OCI-LY1 (cell line): ENCODE measurements around the gene REXO1.

Source experiments
- H2AFZ ChIP-seq: fragments of 200-600 bp; sonication (generic), shearing (Covaris generic); 2 replicates; pipeline ENCODE4 v1.6.0; 2014; ENCODE audit warnings: antibody characterized with exemption, mild to moderate bottlenecking, low read length
- H3F3A ChIP-seq: fragments of 200-600 bp; sonication (generic), shearing (Covaris generic); 2 replicates; pipeline ENCODE4 v1.6.0; 2014; ENCODE audit warnings: mild to moderate bottlenecking, antibody characterized with exemption, low read length, moderate library complexity; ENCODE audit not compliant: insufficient read depth
- H3K27ac ChIP-seq: fragments of 200-600 bp; sonication (generic); 2 replicates; pipeline ENCODE4 v1.5.1; 2014; ENCODE audit warnings: low read length, mixed run types, mild to moderate bottlenecking, low read depth; ENCODE audit not compliant: poor library complexity, severe bottlenecking
- H3K27me3 ChIP-seq: fragments of 200-600 bp; sonication (generic); 2 replicates; pipeline ENCODE4 v1.6.0; 2014; ENCODE audit warnings: antibody characterized with exemption, mild to moderate bottlenecking, low read length, moderate library complexity; ENCODE audit not compliant: insufficient read depth
- H3K36me3 ChIP-seq: fragments of 200-600 bp; sonication (generic); 2 replicates; pipeline ENCODE4 v1.6.1; 2014; ENCODE audit warnings: mild to moderate bottlenecking, antibody characterized with exemption, low read length, moderate library complexity, mixed read lengths; ENCODE audit not compliant: insufficient read depth
- H3K4me1 ChIP-seq: fragments of 200-600 bp; sonication (generic); 2 replicates; pipeline ENCODE4 v1.5.1; 2014; ENCODE audit warnings: mild to moderate bottlenecking, low read length, moderate library complexity; ENCODE audit not compliant: insufficient read depth, severe bottlenecking
- H3K4me2 ChIP-seq: fragments of 200-600 bp; sonication (generic), shearing (Covaris generic); 2 replicates; pipeline ENCODE4 v1.6.1; 2014; ENCODE audit warnings: low read length
- H3K4me3 ChIP-seq: fragments of 200-600 bp; sonication (generic); 2 replicates; pipeline ENCODE4 v1.5.1; 2014; ENCODE audit warnings: low read length, low read depth, mild to moderate bottlenecking, mixed read lengths; ENCODE audit not compliant: poor library complexity, severe bottlenecking
- H3K79me2 ChIP-seq: fragments of 200-600 bp; shearing (Covaris generic); 2 replicates; pipeline ENCODE4 v1.6.1; 2016; ENCODE audit warnings: mixed run types, low read length, mixed read lengths; ENCODE audit not compliant: insufficient read depth
- H3K9ac ChIP-seq: fragments of 200-600 bp; sonication (generic), shearing (Covaris generic); 2 replicates; pipeline ENCODE4 v1.6.1; 2014; ENCODE audit warnings: mild to moderate bottlenecking, low read length, mixed read lengths
- H3K9me2 ChIP-seq: fragments of 200-600 bp; sonication (generic), shearing (Covaris generic); 2 replicates; pipeline ENCODE4 v1.6.1; 2014; ENCODE audit warnings: low read depth, mild to moderate bottlenecking, low read length, mixed read lengths
- H3K9me3 ChIP-seq: fragments of 200-600 bp; shearing (Covaris generic); 2 replicates; pipeline ENCODE4 v1.6.1; 2014; ENCODE audit warnings: low read length, mixed read lengths
- H4K20me1 ChIP-seq: fragments of 200-600 bp; sonication (generic), shearing (Covaris generic); 2 replicates; pipeline ENCODE4 v1.6.0; 2016; ENCODE audit warnings: mild to moderate bottlenecking, low read length; ENCODE audit not compliant: insufficient read depth
- EZH2 ChIP-seq: fragments of 200-600 bp; sonication (generic), shearing (Covaris generic); IDR thresholded peaks from 2 replicates; pipeline ENCODE4 v1.8.0; 2017; ENCODE audit warnings: borderline replicate concordance, mixed run types, mild to moderate bottlenecking, antibody characterized with exemption, low read length, moderate library complexity, mixed read lengths
- TF ChIP-seq, protein P1 (sequence below): fragments of 200-600 bp; sonication (generic), shearing (Covaris generic); IDR thresholded peaks from 2 replicates; pipeline ENCODE4 v1.5.1; 2017; ENCODE audit warnings: mild to moderate bottlenecking, antibody characterized with exemption, low read length, moderate library complexity, mixed read lengths

REXO1 gene

GRCh38 chr19:1884719-1885334 is 36.5 kb upstream of the REXO1 start:
- no peaks in the 10 kb centered on the region for H3K9me3 ChIP-seq
- H3K4me1 ChIP-seq: peaks cover 38% of the 10 kb centered on the region
- peak overlapping the region; percentile 79 for H3K27ac ChIP-seq
- no peaks in the 10 kb centered on the region for H3K9me2 ChIP-seq
- H3F3A ChIP-seq: no peaks in the 10 kb centered on the region
- peak overlapping the region; percentile 81 for H3K4me3 ChIP-seq
- no peaks in the 10 kb centered on the region for H3K27me3 ChIP-seq
- peak overlapping the region; percentile 84 for H3K9ac ChIP-seq
- H3K4me2 ChIP-seq: peak overlapping the region; percentile 93
- TF ChIP-seq EZH2: no peak
- TF ChIP-seq, protein P1, sequence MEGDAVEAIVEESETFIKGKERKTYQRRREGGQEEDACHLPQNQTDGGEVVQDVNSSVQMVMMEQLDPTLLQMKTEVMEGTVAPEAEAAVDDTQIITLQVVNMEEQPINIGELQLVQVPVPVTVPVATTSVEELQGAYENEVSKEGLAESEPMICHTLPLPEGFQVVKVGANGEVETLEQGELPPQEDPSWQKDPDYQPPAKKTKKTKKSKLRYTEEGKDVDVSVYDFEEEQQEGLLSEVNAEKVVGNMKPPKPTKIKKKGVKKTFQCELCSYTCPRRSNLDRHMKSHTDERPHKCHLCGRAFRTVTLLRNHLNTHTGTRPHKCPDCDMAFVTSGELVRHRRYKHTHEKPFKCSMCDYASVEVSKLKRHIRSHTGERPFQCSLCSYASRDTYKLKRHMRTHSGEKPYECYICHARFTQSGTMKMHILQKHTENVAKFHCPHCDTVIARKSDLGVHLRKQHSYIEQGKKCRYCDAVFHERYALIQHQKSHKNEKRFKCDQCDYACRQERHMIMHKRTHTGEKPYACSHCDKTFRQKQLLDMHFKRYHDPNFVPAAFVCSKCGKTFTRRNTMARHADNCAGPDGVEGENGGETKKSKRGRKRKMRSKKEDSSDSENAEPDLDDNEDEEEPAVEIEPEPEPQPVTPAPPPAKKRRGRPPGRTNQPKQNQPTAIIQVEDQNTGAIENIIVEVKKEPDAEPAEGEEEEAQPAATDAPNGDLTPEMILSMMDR: no peak
- H3K36me3 ChIP-seq: peaks cover 6% of the 10 kb centered on the region; the same call in 1 of the 2 replicates
- H3K79me2 ChIP-seq: peaks cover 27% of the 10 kb centered on the region
- no peak overlapping the region for H2AFZ ChIP-seq
- H4K20me1 ChIP-seq: no peaks in the 10 kb centered on the region

DNA sequence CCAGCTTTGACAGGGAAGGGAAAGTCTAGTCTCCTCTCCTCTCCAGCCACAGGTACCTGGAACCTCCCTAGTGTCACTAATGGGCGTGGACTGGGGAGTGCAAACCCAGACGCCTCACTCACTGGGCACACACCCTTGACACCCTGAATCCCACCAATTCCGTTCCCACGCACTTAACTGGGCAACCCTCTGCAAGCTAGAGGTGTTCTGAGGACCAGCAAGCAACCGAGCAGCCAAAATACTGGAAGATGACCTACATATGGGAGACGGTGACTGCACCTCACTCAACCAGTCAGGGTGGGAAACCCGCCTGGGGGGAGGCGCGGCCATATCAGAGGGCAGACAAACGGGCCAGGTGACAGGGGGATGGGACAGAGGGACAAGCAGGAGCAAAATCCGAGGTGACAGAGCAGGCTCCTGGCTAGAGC is 36.0 kb upstream of the REXO1 start:
- Histone ChIP-seq H3K79me2 (peaks cover 27% of the 10 kb centered on the region), H3F3A (no peaks in the 10 kb centered on the region), H3K9ac (peak overlapping the region; percentile 84), H2AFZ (no peak overlapping the region), H3K9me2 (no peaks in the 10 kb centered on the region), H3K27me3 (no peaks in the 10 kb centered on the region), H3K4me2 (peak overlapping the region; percentile 93), H3K36me3 (peaks cover 6% of the 10 kb centered on the region; the same call in 1 of the 2 replicates), H3K4me3 (peak overlapping the region; percentile 81), H3K4me1 (peaks cover 38% of the 10 kb centered on the region), H4K20me1 (no peaks in the 10 kb centered on the region), H3K27ac (peak overlapping the region; percentile 79), H3K9me3 (no peaks in the 10 kb centered on the region)
- TF ChIP-seq EZH2: no peak
- TF ChIP-seq, protein P1: no peak

- H3K27ac ChIP-seq: peak overlapping the region; percentile 79
- peaks cover 38% of the 10 kb centered on the region for H3K4me1 ChIP-seq
- peaks cover 27% of the 10 kb centered on the region for H3K79me2 ChIP-seq
- H2AFZ ChIP-seq: no peak overlapping the region
- H3K9me3 ChIP-seq: no peaks in the 10 kb centered on the region
- H3K27me3 ChIP-seq: no peaks in the 10 kb centered on the region
- H3K9me2 ChIP-seq: no peaks in the 10 kb centered on the region
- peaks cover 6% of the 10 kb centered on the region; the same call in 1 of the 2 replicates for H3K36me3 ChIP-seq
- H3K4me3 ChIP-seq: peak overlapping the region; percentile 81
- no peak for TF ChIP-seq EZH2
- TF ChIP-seq, protein P1: no peak
- H3F3A ChIP-seq: no peaks in the 10 kb centered on the region
- peak overlapping the region; percentile 84 for H3K9ac ChIP-seq
- H3K4me2 ChIP-seq: peak overlapping the region; percentile 93
- H4K20me1 ChIP-seq: no peaks in the 10 kb centered on the region
Measured at GRCh38 chr19:1883784-1884183, 35.5 kb upstream of the REXO1 start.
